Bronchial epithelial cell (primary cell): ENCODE results near the gene HSDL1. TPM values are rescaled to one million over a fixed set of nuclear protein-coding genes. Genes with fewer than 3 reads are reported as not detected.
A peak's percentile ranks its signal among the peaks of the same experiment; 100 is the strongest.

Source experiments
- DNase-seq: peaks from one replicate; pipeline ENCODE4 v3.0.0-alpha.2; 2010; ENCODE audit warnings: low read depth
- FAIRE-seq: peaks from 2 replicates; lab custom pipeline; 2011; peaks lifted over from hg19 to GRCh38; lab: Jason Lieb, UNC
- H3K27me3 ChIP-seq: 2 replicates; pipeline ENCODE4 v1.5.1; 2011; ENCODE audit warnings: low read length; ENCODE audit not compliant: control insufficient read depth, insufficient read depth
- H3K36me3 ChIP-seq: 2 replicates; pipeline ENCODE4 v1.5.1; 2011; ENCODE audit warnings: low read length; ENCODE audit not compliant: control insufficient read depth, insufficient read depth
- H3K4me3 ChIP-seq: 2 replicates; pipeline ENCODE4 v1.5.1; 2011; ENCODE audit warnings: mild to moderate bottlenecking, low read depth, low read length, control low read depth
- CTCF ChIP-seq: IDR thresholded peaks from 2 replicates; pipeline ENCODE4 v1.5.1; 2011; ENCODE audit warnings: mild to moderate bottlenecking, moderate library complexity, low read length, control low read depth, inconsistent platforms; ENCODE audit not compliant: insufficient read depth, severe bottlenecking
- total RNA-seq: library from RNA; depleted of rRNA; stranded (reverse); fragments of >200 nt; gene quantifications from 2 replicates; pipeline ENCODE4 v1.2.1, GENCODE V29; 2014

HSDL1 gene
- total RNA-seq: 25.9 and 36.3 TPM in 2 replicates

DNA sequence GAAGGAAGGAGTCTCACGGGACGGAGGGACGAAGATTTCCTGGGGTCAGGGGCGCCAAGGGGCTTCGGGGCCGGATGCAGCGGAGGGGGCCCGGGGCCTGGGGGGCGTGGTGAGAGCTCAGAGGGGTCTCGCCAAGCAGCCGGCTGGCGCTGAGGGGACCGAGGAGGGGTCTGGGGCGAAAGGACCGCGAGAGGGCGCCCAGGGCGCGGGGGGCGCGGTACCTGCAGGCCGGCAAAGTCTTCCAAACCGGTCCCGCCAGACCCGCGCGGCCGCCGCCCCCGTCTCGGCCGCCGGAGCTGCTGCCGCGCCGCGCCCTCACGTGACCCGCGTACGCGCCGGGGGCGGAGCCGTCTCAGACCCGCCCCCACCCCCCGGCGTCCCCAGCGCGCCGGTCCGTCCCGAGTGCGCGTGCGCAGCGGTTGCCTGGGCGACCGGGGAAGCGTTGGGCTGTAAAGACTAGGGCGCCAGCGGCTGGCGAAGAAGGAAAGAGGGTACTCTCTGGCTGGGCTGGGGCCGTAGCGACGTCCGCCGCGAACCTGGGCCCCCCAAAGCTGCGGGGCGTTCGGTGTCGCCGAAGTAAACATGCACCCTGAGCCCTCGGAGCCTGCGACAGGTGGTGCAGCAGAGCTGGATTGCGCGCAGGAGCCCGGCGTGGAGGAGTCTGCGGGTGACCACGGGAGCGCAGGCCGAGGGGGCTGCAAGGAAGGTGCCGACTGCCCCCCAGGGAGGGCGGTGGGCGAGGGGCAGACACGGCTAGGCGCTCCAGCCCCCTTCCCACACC is at the start of gene HSDL1, which contains the start of gene DNAAF1:
HSDL1 (minus strand) TSS at position 319 of the 781 bp plus-strand sequence. CDS start 13,856 bp downstream, outside the sequence.
DNAAF1 (plus strand) TSS at position 450 of the 781 bp plus-strand sequence; CDS start at position 583, 133 bp downstream.
- FAIRE-seq (no peak), DNase-seq (peak; percentile 55)
- peak within 1 kb of the TSS; percentile 86 for H3K4me3 ChIP-seq
- H3K36me3 ChIP-seq: no peaks in the 10 kb centered on the region
- H3K27me3 ChIP-seq: no peaks in the 10 kb centered on the region
- TF ChIP-seq CTCF: peak; percentile 31

DNA sequence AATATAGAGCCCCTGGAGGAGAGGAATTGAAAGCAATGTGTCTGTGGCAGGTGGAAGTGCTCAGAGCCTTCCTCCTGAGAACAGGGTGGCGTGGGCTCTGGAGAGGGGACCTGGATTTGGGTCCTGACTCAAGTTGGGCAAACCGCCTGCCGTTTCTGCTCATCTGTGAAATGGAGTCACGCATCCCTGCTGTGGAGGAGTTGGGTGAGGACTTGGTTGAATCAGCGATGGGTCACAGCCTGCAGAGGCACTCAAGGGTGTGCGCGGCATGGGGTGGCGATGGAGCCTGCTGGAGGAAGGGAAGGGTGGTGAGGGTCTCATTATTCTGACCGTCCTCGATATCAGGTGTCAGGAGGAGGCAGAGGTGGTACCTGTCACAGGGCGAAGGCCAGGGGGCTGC is 49.0 kb upstream of the HSDL1 start:
- DNase-seq: no peak
- TF ChIP-seq CTCF: no peak
- FAIRE-seq: no peak
- Histone ChIP-seq H3K36me3 (no peaks in the 10 kb centered on the region), H3K4me3 (no peak overlapping the region), H3K27me3 (no peaks in the 10 kb centered on the region)

DNA sequence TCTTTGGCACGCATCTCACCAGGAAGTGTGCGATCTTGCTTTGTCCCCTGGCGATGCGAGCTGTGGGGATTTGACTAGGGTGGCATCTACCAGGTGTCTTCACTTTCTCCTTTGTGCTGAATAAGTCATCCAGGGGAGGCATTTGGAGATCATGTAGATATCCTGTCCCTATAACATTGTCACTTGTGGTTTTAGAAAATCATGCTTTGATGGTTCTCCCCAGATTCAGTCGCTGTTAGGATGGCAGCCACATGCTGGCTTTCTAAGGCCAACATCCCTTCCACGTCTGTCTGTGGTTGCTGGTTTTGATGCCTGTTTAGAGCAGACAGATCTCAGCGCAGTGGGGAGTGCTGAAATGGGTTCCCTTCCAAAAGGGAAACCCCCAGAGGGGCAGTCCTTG is 48.5 kb upstream of the HSDL1 start:
- DNase-seq (no peak), FAIRE-seq (peak; percentile 82)
- no peaks in the 10 kb centered on the region for H3K27me3 ChIP-seq
- no peak overlapping the region for H3K4me3 ChIP-seq
- TF ChIP-seq CTCF: no peak
- H3K36me3 ChIP-seq: no peaks in the 10 kb centered on the region

DNA sequence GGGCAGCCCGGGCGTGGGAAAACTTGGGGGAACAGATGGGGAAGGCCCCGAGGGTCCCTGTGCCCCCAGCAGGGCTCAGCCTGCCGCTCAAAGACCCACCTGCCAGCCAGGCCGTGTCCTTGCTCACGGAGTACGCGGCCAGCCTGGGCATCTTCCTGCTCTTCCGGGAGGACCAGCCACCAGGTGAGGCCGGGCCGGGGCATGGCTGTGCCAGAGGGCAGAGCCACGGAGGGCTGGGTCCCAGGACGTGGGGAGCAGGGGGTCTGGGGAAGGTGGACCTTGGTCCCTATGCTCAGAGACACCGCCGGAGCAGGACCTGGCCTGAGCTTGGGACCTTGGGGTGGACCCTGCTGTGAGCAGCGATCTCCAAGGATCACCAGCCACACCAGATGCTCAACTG is 46.5 kb upstream of the HSDL1 start:
- no peak for FAIRE-seq
- Histone ChIP-seq H3K36me3 (no peaks in the 10 kb centered on the region), H3K4me3 (no peak overlapping the region), H3K27me3 (no peaks in the 10 kb centered on the region)
- DNase-seq: no peak
- TF ChIP-seq CTCF: no peak

DNA sequence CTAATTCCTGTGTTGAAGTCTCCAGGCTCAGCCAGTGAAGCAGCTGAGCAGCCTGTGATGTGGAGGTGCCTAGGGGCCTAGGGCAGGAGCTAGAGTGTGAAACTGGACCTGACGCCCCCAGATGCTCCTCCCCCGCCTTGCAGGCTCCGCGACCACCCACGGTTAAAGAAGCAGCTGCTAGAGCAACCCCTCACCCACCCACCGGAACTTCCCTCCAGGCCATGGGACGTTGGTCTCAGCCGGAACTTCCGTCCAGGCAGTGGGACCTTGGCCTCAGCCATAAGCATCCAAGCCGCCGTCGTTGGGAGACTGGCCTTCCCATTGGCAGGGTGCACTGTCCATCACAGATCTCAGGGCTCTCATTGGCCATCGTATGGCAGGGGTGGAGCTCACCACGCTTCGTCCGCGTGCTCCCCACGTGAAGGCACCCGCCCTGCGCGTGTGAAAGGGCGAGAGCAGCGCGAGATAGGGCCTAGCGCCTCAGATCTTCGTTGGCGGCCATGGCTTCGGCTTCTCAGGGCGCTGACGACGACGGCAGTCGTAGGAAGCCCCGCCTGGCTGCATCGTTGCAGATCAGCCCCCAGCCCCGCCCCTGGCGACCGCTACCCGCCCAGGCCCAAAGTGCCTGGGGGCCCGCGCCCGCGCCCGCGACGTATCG is 45.9 kb upstream of the HSDL1 start, which contains the start of gene ADAD2:
ADAD2 (plus strand) TSS at position 427 of the 658 bp plus-strand sequence; CDS start at position 501, 74 bp downstream.
- H3K36me3 ChIP-seq: no peaks in the 10 kb centered on the region
- DNase-seq (no peak), FAIRE-seq (no peak)
- no peak for TF ChIP-seq CTCF
- H3K4me3 ChIP-seq: no peak within 1 kb of the TSS
- H3K27me3 ChIP-seq: no peaks in the 10 kb centered on the region
